Tibial nerve (tissue), 3 donors: ENCODE results near the gene SHB.

ENCODE experiments used
- POLR2A ChIP-seq, 2 donors: fragments of 450-650 bp; IDR thresholded peaks; one replicate each; pipeline ENCODE4 v1.6.1; 2017; ENCODE audit warnings: antibody characterized with exemption in 2 of 2, mild to moderate bottlenecking in 2 of 2, moderate library complexity in 2 of 2
- TF ChIP-seq, protein P1 (sequence below), 5 experiments: fragments of 200-600 bp in 3 of 5; fragments of 450-650 bp in 2 of 5; sonication (generic) in 3 of 5; IDR thresholded peaks; one replicate each; pipeline ENCODE4 v1.5.1; 2016 to 2019; ENCODE audit warnings: antibody characterized with exemption in 5 of 5, mild to moderate bottlenecking in 3 of 5, moderate library complexity in 2 of 5

DNA sequence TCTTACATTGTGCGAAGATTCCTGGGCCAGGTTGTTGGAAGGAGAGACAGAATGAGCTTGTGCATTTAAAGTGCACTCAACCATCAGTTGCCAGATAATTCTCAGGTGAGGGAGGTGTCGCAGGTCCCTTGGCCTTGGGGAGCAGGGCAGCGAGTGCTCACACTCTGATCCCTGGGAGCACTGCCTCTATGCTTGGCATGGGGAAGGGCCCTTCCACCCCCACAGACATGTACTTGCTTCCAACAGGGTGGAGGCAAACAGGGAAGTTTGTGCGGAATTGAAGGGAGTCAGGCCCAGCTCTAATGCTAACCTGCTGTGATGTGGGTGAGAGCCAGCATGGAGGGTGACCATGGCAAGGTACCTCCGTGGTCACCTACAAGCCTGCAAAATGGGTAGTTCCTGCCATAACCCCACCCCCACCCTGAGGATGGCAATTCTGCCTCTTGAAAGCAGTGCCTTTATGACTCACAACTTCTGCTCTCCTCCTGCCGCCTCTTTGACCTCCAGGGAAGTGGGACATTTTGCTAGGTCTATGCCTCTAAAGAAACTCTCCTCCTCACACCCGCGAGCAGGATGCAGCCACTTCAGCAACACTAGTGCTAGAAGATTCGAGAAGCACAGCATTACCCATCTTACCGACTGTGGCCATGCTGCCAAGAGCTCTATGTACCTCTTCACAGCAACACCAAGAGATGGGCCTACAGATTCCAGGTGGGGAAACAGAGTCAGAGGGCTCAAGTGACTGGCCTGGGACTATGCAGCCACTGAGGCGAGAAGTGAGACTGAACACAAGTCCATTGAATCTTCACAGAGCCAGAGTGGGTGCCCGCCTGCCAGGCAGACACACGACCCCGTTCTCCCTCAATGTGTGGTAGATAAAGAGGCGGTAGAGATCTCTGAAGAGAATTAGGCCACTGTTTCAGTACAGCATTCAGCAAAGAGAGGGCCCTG is 143.0 kb downstream of the SHB start:
- TF ChIP-seq, protein P1, sequence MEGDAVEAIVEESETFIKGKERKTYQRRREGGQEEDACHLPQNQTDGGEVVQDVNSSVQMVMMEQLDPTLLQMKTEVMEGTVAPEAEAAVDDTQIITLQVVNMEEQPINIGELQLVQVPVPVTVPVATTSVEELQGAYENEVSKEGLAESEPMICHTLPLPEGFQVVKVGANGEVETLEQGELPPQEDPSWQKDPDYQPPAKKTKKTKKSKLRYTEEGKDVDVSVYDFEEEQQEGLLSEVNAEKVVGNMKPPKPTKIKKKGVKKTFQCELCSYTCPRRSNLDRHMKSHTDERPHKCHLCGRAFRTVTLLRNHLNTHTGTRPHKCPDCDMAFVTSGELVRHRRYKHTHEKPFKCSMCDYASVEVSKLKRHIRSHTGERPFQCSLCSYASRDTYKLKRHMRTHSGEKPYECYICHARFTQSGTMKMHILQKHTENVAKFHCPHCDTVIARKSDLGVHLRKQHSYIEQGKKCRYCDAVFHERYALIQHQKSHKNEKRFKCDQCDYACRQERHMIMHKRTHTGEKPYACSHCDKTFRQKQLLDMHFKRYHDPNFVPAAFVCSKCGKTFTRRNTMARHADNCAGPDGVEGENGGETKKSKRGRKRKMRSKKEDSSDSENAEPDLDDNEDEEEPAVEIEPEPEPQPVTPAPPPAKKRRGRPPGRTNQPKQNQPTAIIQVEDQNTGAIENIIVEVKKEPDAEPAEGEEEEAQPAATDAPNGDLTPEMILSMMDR (IDR thresholded peaks at IDR 0.05), result no peak
- TF ChIP-seq POLR2A (IDR thresholded peaks at IDR 0.05), result no peak
